Right forelimb (tissue), 1 donor: ENCODE results near the gene GVQW3.

Experiments
- DNase-seq: peaks from one replicate; pipeline ENCODE4 v3.0.0-alpha.2; 2018

The GVQW3 gene

GRCh38 chr11:76453248-76453647 is 72.1 kb downstream of the GVQW3 start:
- DNase-seq: no peak

- DNase-seq: no peak
These were observed 74.2 kb downstream of the GVQW3 start for GRCh38 chr11:76455331-76455730.

GRCh38 chr11:76455931-76456330 is 74.8 kb downstream of the GVQW3 start:
- no peak for DNase-seq

GRCh38 chr11:76456571-76456970 is 75.4 kb downstream of the GVQW3 start:
- DNase-seq: no peak
